ENCODE results near the gene SNUPN.

DNA sequence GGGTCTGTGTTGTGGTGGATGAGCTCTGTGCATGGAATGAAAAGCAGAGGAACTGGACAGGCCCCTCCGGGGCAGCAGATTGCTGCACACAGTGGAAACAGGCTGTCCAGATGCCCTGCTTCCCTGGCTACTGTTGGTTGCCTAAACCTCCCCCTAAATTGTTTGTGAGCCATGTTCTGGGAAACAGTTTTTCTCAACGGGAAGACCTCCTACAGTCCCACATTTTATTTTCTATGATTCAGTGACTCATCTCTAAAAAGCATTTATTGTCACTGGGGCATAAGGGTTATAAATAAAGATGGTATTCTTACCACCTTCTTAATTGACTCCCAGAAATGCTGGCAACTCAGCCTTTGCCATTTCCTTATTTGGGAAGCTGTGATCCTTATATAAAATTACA, 26.1 kb downstream of the SNUPN start:
- TF ChIP-seq, protein P1, sequence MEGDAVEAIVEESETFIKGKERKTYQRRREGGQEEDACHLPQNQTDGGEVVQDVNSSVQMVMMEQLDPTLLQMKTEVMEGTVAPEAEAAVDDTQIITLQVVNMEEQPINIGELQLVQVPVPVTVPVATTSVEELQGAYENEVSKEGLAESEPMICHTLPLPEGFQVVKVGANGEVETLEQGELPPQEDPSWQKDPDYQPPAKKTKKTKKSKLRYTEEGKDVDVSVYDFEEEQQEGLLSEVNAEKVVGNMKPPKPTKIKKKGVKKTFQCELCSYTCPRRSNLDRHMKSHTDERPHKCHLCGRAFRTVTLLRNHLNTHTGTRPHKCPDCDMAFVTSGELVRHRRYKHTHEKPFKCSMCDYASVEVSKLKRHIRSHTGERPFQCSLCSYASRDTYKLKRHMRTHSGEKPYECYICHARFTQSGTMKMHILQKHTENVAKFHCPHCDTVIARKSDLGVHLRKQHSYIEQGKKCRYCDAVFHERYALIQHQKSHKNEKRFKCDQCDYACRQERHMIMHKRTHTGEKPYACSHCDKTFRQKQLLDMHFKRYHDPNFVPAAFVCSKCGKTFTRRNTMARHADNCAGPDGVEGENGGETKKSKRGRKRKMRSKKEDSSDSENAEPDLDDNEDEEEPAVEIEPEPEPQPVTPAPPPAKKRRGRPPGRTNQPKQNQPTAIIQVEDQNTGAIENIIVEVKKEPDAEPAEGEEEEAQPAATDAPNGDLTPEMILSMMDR (conservative IDR thresholded peaks at IDR 0.05 in 1 of 2, IDR thresholded peaks at IDR 0.05 in 1 of 2; ENCODE audit: extremely low read depth in 1 of 2, insufficient read depth in 1 of 2, low read depth in 1 of 2, low read length in 2 of 2) = no peak
- TF ChIP-seq EZH2 (IDR thresholded peaks at IDR 0.05; ENCODE audit: borderline replicate concordance, low read length) = no peak
